Liver (tissue), 2 donors: Measurements from ENCODE around the gene DAGLB.

ENCODE experiments used
- RXRA ChIP-seq, 2 donors: IDR thresholded peaks; 2 replicates each; pipeline ENCODE4 v1.6.1; 2017 to 2018; ENCODE audit warnings: antibody characterized with exemption in 2 of 2, mild to moderate bottlenecking in 1 of 2
- SP1 ChIP-seq: IDR thresholded peaks from 2 replicates; pipeline ENCODE4 v1.6.1; 2018; ENCODE audit warnings: antibody characterized with exemption, mild to moderate bottlenecking
- YY1 ChIP-seq: IDR thresholded peaks from 2 replicates; pipeline ENCODE4 v1.6.1; 2016; ENCODE audit warnings: antibody characterized with exemption, mild to moderate bottlenecking
- donor health status: healthy.

DNA sequence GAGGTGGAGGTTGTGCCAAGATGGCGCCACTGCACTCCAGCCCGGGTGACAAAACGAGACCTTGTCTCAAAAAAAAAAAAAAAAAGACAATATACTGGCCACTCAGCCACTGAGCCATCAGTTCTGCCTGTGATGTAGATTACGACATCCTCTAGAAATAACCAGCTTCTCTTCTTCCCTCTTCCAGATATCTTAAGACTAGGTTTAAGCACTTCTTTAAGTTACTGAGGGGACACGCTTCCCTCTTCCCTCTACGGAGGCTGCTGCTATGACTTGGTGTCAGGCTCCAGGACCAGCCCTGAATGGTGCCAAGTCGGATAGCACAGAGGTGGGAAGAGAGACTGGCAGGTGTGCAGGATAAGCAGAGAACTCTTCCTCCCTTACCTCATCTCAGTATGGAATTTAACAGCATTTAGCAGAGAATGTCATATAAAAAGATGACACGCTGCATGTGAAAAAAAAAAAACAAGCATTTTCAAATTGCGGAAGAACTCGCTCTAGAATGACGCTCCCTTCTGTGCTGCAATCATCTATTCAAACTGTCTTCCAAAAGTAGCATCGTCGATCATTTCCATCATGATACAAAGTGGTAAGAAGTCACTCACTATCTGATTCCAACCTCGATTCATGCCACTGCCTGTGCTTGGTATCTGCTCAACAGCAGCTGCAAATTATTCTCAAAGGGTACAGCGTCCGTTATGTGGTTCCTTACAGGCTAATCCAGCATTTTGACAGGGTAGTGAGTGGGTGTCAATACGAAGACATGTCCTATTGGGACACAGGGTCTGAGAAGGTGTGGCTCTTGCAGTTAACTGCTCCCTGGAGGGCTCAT lies 13.8 kb downstream of the DAGLB start:
- TF ChIP-seq YY1 (peak; percentile 20), SP1 (no peak), RXRA (IDR thresholded peaks at IDR 0.05) (no peak)
